OCI-LY1 (cell line): ENCODE measurements around the gene CFAP97D1.

ENCODE experiments used
- H2AFZ ChIP-seq: fragments of 200-600 bp; sonication (generic), shearing (Covaris generic); 2 replicates; pipeline ENCODE4 v1.6.0; 2014; ENCODE audit warnings: antibody characterized with exemption, mild to moderate bottlenecking, low read length
- H3F3A ChIP-seq: fragments of 200-600 bp; sonication (generic), shearing (Covaris generic); 2 replicates; pipeline ENCODE4 v1.6.0; 2014; ENCODE audit warnings: mild to moderate bottlenecking, antibody characterized with exemption, low read length, moderate library complexity; ENCODE audit not compliant: insufficient read depth
- H3K27ac ChIP-seq: fragments of 200-600 bp; sonication (generic); 2 replicates; pipeline ENCODE4 v1.5.1; 2014; ENCODE audit warnings: low read length, mixed run types, mild to moderate bottlenecking, low read depth; ENCODE audit not compliant: poor library complexity, severe bottlenecking
- H3K27me3 ChIP-seq: fragments of 200-600 bp; sonication (generic); 2 replicates; pipeline ENCODE4 v1.6.0; 2014; ENCODE audit warnings: antibody characterized with exemption, mild to moderate bottlenecking, low read length, moderate library complexity; ENCODE audit not compliant: insufficient read depth
- H3K36me3 ChIP-seq: fragments of 200-600 bp; sonication (generic); 2 replicates; pipeline ENCODE4 v1.6.1; 2014; ENCODE audit warnings: mild to moderate bottlenecking, antibody characterized with exemption, low read length, moderate library complexity, mixed read lengths; ENCODE audit not compliant: insufficient read depth
- H3K4me1 ChIP-seq: fragments of 200-600 bp; sonication (generic); 2 replicates; pipeline ENCODE4 v1.5.1; 2014; ENCODE audit warnings: mild to moderate bottlenecking, low read length, moderate library complexity; ENCODE audit not compliant: insufficient read depth, severe bottlenecking
- H3K4me2 ChIP-seq: fragments of 200-600 bp; sonication (generic), shearing (Covaris generic); 2 replicates; pipeline ENCODE4 v1.6.1; 2014; ENCODE audit warnings: low read length
- H3K4me3 ChIP-seq: fragments of 200-600 bp; sonication (generic); 2 replicates; pipeline ENCODE4 v1.5.1; 2014; ENCODE audit warnings: low read length, low read depth, mild to moderate bottlenecking, mixed read lengths; ENCODE audit not compliant: poor library complexity, severe bottlenecking
- H3K79me2 ChIP-seq: fragments of 200-600 bp; shearing (Covaris generic); 2 replicates; pipeline ENCODE4 v1.6.1; 2016; ENCODE audit warnings: mixed run types, low read length, mixed read lengths; ENCODE audit not compliant: insufficient read depth
- H3K9ac ChIP-seq: fragments of 200-600 bp; sonication (generic), shearing (Covaris generic); 2 replicates; pipeline ENCODE4 v1.6.1; 2014; ENCODE audit warnings: mild to moderate bottlenecking, low read length, mixed read lengths
- H3K9me2 ChIP-seq: fragments of 200-600 bp; sonication (generic), shearing (Covaris generic); 2 replicates; pipeline ENCODE4 v1.6.1; 2014; ENCODE audit warnings: low read depth, mild to moderate bottlenecking, low read length, mixed read lengths
- H3K9me3 ChIP-seq: fragments of 200-600 bp; shearing (Covaris generic); 2 replicates; pipeline ENCODE4 v1.6.1; 2014; ENCODE audit warnings: low read length, mixed read lengths
- H4K20me1 ChIP-seq: fragments of 200-600 bp; sonication (generic), shearing (Covaris generic); 2 replicates; pipeline ENCODE4 v1.6.0; 2016; ENCODE audit warnings: mild to moderate bottlenecking, low read length; ENCODE audit not compliant: insufficient read depth
- CTCF ChIP-seq: fragments of 200-600 bp; sonication (generic), shearing (Covaris generic); IDR thresholded peaks from 2 replicates; pipeline ENCODE4 v1.5.1; 2017; ENCODE audit warnings: mild to moderate bottlenecking, antibody characterized with exemption, low read length, moderate library complexity, mixed read lengths
- EZH2 ChIP-seq: fragments of 200-600 bp; sonication (generic), shearing (Covaris generic); IDR thresholded peaks from 2 replicates; pipeline ENCODE4 v1.8.0; 2017; ENCODE audit warnings: borderline replicate concordance, mixed run types, mild to moderate bottlenecking, antibody characterized with exemption, low read length, moderate library complexity, mixed read lengths

The CFAP97D1 gene

GRCh38 chr17:43803758-43804157 is 23.5 kb downstream of the CFAP97D1 start:
- Histone ChIP-seq H3K9ac (no peak overlapping the region), H3K9me3 (no peaks in the 10 kb centered on the region), H3K36me3 (no peaks in the 10 kb centered on the region), H2AFZ (no peak overlapping the region), H3F3A (no peaks in the 10 kb centered on the region), H3K9me2 (no peaks in the 10 kb centered on the region), H3K4me3 (no peak overlapping the region), H3K4me1 (no peaks in the 10 kb centered on the region), H4K20me1 (no peaks in the 10 kb centered on the region), H3K27me3 (peaks cover 10% of the 10 kb centered on the region), H3K79me2 (no peaks in the 10 kb centered on the region), H3K4me2 (no peak overlapping the region), H3K27ac (no peak overlapping the region)
- TF ChIP-seq CTCF: no peak
- no peak for TF ChIP-seq EZH2

- no peaks in the 10 kb centered on the region for H4K20me1 ChIP-seq
- H3K9me3 ChIP-seq: no peaks in the 10 kb centered on the region
- H3K4me2 ChIP-seq: no peak overlapping the region
- H2AFZ ChIP-seq: no peak overlapping the region
- H3F3A ChIP-seq: no peaks in the 10 kb centered on the region
- no peaks in the 10 kb centered on the region for H3K79me2 ChIP-seq
- peaks cover 13% of the 10 kb centered on the region for H3K27me3 ChIP-seq
- H3K27ac ChIP-seq: no peak overlapping the region
- H3K4me1 ChIP-seq: no peaks in the 10 kb centered on the region
- no peaks in the 10 kb centered on the region for H3K9me2 ChIP-seq
- no peaks in the 10 kb centered on the region for H3K36me3 ChIP-seq
- H3K4me3 ChIP-seq: no peak overlapping the region
- no peak overlapping the region for H3K9ac ChIP-seq
- TF ChIP-seq EZH2: no peak
- no peak for TF ChIP-seq CTCF
Measured at GRCh38 chr17:43805117-43805516, 24.9 kb downstream of the CFAP97D1 start.

- Histone ChIP-seq H3K27me3 (peaks cover 18% of the 10 kb centered on the region), H3K9me3 (no peaks in the 10 kb centered on the region), H4K20me1 (no peaks in the 10 kb centered on the region), H3K36me3 (no peaks in the 10 kb centered on the region), H3K9me2 (no peaks in the 10 kb centered on the region), H2AFZ (no peak overlapping the region), H3K4me3 (no peak overlapping the region), H3F3A (no peaks in the 10 kb centered on the region), H3K27ac (no peak overlapping the region), H3K4me1 (no peaks in the 10 kb centered on the region), H3K4me2 (no peak overlapping the region), H3K9ac (no peak overlapping the region), H3K79me2 (no peaks in the 10 kb centered on the region)
- TF ChIP-seq CTCF (no peak), EZH2 (no peak)
Measured at GRCh38 chr17:43808076-43808475, 27.8 kb downstream of the CFAP97D1 start.
